Transverse colon (tissue), 4 donors: Measurements from ENCODE around the gene ANKIB1.

Experiments
- EP300 ChIP-seq: sonication (generic); formaldehyde crosslinking; IDR thresholded peaks from one replicate; pipeline ENCODE4 v1.6.1; 2017; ENCODE audit warnings: antibody characterized with exemption, low read depth
- POLR2A ChIP-seq: fragments of 450-650 bp; IDR thresholded peaks from one replicate; pipeline ENCODE4 v1.6.1; 2016; ENCODE audit warnings: antibody characterized with exemption, mild to moderate bottlenecking, moderate library complexity
- POLR2AphosphoS5 ChIP-seq, 3 donors: sonication (generic); formaldehyde crosslinking; IDR thresholded peaks; one replicate each; pipeline ENCODE4 v1.6.1; 2016; ENCODE audit warnings: antibody characterized with exemption in 3 of 3
- TF ChIP-seq, protein P1 (sequence below), 5 experiments: fragments of 200-600 bp in 3 of 5; fragments of 450-650 bp in 2 of 5; sonication (generic) in 3 of 5; IDR thresholded peaks; 1 replicate in 2 of 5; 2 replicates in 3 of 5; pipeline ENCODE4 v1.5.1; 2016 to 2017; ENCODE audit warnings: antibody characterized with exemption in 5 of 5, inconsistent platforms in 3 of 5, mild to moderate bottlenecking in 2 of 5, moderate library complexity in 1 of 5

DNA sequence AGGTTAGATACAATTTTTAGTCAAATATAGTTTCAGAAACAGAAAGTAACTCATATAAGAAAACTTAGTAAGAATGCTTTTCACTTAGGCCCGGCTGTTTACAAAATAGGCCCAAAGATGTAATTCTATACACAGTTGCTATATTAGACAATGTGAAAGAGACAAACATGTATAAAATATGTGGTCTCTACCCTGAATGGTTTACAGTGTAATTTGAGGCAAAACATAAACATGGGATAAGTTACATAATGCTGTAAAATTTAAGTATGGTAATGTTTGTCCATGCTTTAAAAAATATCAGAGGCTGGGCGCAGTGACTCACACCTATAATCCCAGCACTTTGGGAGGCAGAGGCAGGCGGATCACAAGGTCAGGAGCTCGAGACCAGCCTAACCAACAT lies 18.8 kb upstream of the ANKIB1 start:
- TF ChIP-seq, protein P1, sequence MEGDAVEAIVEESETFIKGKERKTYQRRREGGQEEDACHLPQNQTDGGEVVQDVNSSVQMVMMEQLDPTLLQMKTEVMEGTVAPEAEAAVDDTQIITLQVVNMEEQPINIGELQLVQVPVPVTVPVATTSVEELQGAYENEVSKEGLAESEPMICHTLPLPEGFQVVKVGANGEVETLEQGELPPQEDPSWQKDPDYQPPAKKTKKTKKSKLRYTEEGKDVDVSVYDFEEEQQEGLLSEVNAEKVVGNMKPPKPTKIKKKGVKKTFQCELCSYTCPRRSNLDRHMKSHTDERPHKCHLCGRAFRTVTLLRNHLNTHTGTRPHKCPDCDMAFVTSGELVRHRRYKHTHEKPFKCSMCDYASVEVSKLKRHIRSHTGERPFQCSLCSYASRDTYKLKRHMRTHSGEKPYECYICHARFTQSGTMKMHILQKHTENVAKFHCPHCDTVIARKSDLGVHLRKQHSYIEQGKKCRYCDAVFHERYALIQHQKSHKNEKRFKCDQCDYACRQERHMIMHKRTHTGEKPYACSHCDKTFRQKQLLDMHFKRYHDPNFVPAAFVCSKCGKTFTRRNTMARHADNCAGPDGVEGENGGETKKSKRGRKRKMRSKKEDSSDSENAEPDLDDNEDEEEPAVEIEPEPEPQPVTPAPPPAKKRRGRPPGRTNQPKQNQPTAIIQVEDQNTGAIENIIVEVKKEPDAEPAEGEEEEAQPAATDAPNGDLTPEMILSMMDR (IDR thresholded peaks at IDR 0.05), result no peak
- TF ChIP-seq POLR2A (no peak), EP300 (no peak), POLR2AphosphoS5 (IDR thresholded peaks at IDR 0.05) (no peak)
